RPMI8226 (cell line): Measurements from ENCODE around the gene PGLYRP1.

Experiments
- DNase-seq: peaks from one replicate; pipeline ENCODE4 v3.0.0-alpha.2; 2015

The PGLYRP1 gene

GRCh38 chr19:46031781-46032596, 9.1 kb upstream of the PGLYRP1 start:
- no peak for DNase-seq

GRCh38 chr19:46030812-46031550, 8.1 kb upstream of the PGLYRP1 start:
- DNase-seq = no peak

GRCh38 chr19:46025835-46026234, 3.0 kb upstream of the PGLYRP1 start:
- DNase-seq = no peak

- no peak for DNase-seq
Observed at GRCh38 chr19:46023311-46023779, 492 bp upstream of the PGLYRP1 start.

GRCh38 chr19:46022061-46022430, 807 bp downstream of the PGLYRP1 start:
- no peak for DNase-seq

GRCh38 chr19:46021531-46022041, 1.3 kb downstream of the PGLYRP1 start:
- DNase-seq = no peak

- DNase-seq = no peak
Observed at GRCh38 chr19:46020819-46021125, 2.1 kb downstream of the PGLYRP1 start.

- DNase-seq = no peak
Observed at GRCh38 chr19:46019270-46019669, 3.6 kb downstream of the PGLYRP1 start.

GRCh38 chr19:46018729-46019251, 4.1 kb downstream of the PGLYRP1 start:
- DNase-seq = no peak

GRCh38 chr19:46017874-46018675, 4.8 kb downstream of the PGLYRP1 start:
- DNase-seq = no peak

GRCh38 chr19:46017095-46017429, 5.8 kb downstream of the PGLYRP1 start:
- no peak for DNase-seq

GRCh38 chr19:46016426-46017094, 6.3 kb downstream of the PGLYRP1 start:
- DNase-seq = peak; percentile 81

- no peak for DNase-seq
Observed at GRCh38 chr19:46015687-46016425, 7.0 kb downstream of the PGLYRP1 start.

GRCh38 chr19:46014941-46015686, 7.7 kb downstream of the PGLYRP1 start:
- no peak for DNase-seq

- DNase-seq = no peak
Observed at GRCh38 chr19:46014534-46014933, 8.3 kb downstream of the PGLYRP1 start.

- peak; percentile 54 for DNase-seq
Observed at GRCh38 chr19:46009530-46010510, 13.0 kb downstream of the PGLYRP1 start.

- no peak for DNase-seq
Observed at GRCh38 chr19:46006411-46006810, 16.4 kb downstream of the PGLYRP1 start.

- no peak for DNase-seq
Observed at GRCh38 chr19:46002678-46003275, 20.1 kb downstream of the PGLYRP1 start.

- DNase-seq = no peak
Observed at GRCh38 chr19:46000491-46001246, 22.2 kb downstream of the PGLYRP1 start.
